Neural progenitor cell (in vitro differentiated cells): ENCODE data around the gene HDAC4. TPM values are rescaled to one million over a fixed set of nuclear protein-coding genes. Genes with fewer than 3 reads are reported as not detected.

Experiments
- DNase-seq: peaks from one replicate; pipeline ENCODE4 v3.0.0-alpha.2; 2016; ENCODE audit warnings: low spot score
- H2AFZ ChIP-seq: fragments of 200-600 bp; sonication (generic); replicated peaks from 2 replicates; pipeline ENCODE4 v1.6.1; 2016; ENCODE audit warnings: antibody characterized with exemption
- H3F3A ChIP-seq: fragments of 200-600 bp; sonication (generic); 2 replicates; pipeline ENCODE4 v1.6.1; 2016; ENCODE audit warnings: antibody characterized with exemption, low read depth
- H3K27ac ChIP-seq: fragments of 200-600 bp; sonication (generic); 2 replicates; pipeline ENCODE4 v1.5.1; 2016; ENCODE audit warnings: mild to moderate bottlenecking
- H3K27me3 ChIP-seq: fragments of 200-600 bp; sonication (generic); 2 replicates; pipeline ENCODE4 v1.6.1; 2016; ENCODE audit warnings: mild to moderate bottlenecking, moderate library complexity
- H3K36me3 ChIP-seq: fragments of 200-600 bp; sonication (generic); 2 replicates; pipeline ENCODE4 v1.5.1; 2016
- H3K4me1 ChIP-seq: fragments of 200-600 bp; sonication (generic); 2 replicates; pipeline ENCODE4 v1.6.1; 2016; ENCODE audit warnings: mixed run types
- H3K4me2 ChIP-seq: fragments of 200-600 bp; sonication (generic); 2 replicates; pipeline ENCODE4 v1.6.1; 2016
- H3K4me3 ChIP-seq: fragments of 200-600 bp; sonication (generic); 2 replicates; pipeline ENCODE4 v1.5.1; 2016
- H3K79me2 ChIP-seq: fragments of 200-600 bp; sonication (generic); 2 replicates; pipeline ENCODE4 v1.6.1; 2016; ENCODE audit warnings: low read depth
- H3K9ac ChIP-seq: fragments of 200-600 bp; sonication (generic); 2 replicates; pipeline ENCODE4 v1.6.1; 2016
- H3K9me3 ChIP-seq: fragments of 200-600 bp; sonication (generic); 2 replicates; pipeline ENCODE4 v1.5.1; 2016; ENCODE audit warnings: low read depth
- H4K20me1 ChIP-seq: fragments of 200-600 bp; sonication (generic); 2 replicates; pipeline ENCODE4 v1.6.1; 2016; ENCODE audit warnings: low read depth
- H3K27ac Mint-ChIP-seq: 3 replicates; pipeline ENCODE4 v1.8.0; 2021; ENCODE audit warnings: mixed read lengths
- H3K27me3 Mint-ChIP-seq: 2 replicates; pipeline ENCODE4 v1.8.0; 2022; ENCODE audit warnings: low read depth, mild to moderate bottlenecking, inconsistent platforms, moderate library complexity, mixed read lengths; ENCODE audit not compliant: insufficient read depth
- H3K36me3 Mint-ChIP-seq: 3 replicates; pipeline ENCODE4 v1.8.0; 2021; ENCODE audit warnings: mixed read lengths
- H3K4me1 Mint-ChIP-seq: 3 replicates; pipeline ENCODE4 v1.8.0; 2021; ENCODE audit warnings: mixed read lengths
- H3K4me3 Mint-ChIP-seq: 3 replicates; pipeline ENCODE4 v1.8.0; 2021; ENCODE audit warnings: mild to moderate bottlenecking, moderate library complexity, mixed read lengths
- H3K9me3 Mint-ChIP-seq: 3 replicates; pipeline ENCODE4 v1.8.0; 2020; ENCODE audit warnings: mixed read lengths
- EZH2 ChIP-seq: fragments of 200-600 bp; sonication (generic); IDR thresholded peaks from 2 replicates; pipeline ENCODE4 v1.6.1; 2017; ENCODE audit warnings: antibody characterized with exemption, mild to moderate bottlenecking, moderate library complexity
- EZH2phosphoT487 ChIP-seq: fragments of 200-600 bp; sonication (generic); IDR thresholded peaks from 2 replicates; pipeline ENCODE4 v1.6.1; 2017; ENCODE audit warnings: antibody characterized with exemption
- total RNA-seq: library from RNA; depleted of rRNA; stranded (reverse); fragments of >200 nt; gene quantifications from 2 replicates; pipeline ENCODE4 v1.2.3, GENCODE V29; 2015; ENCODE audit warnings: low replicate concordance
- TF ChIP-seq, protein P1 (sequence below): fragments of 200-600 bp; sonication (generic); IDR thresholded peaks from 2 replicates; pipeline ENCODE4 v1.5.1; 2017; ENCODE audit warnings: antibody characterized with exemption, mild to moderate bottlenecking

HDAC4 gene
- total RNA-seq, 1 donor from 2014 or later, result 36.0 TPM

- Histone ChIP-seq H4K20me1 (no peaks in the 10 kb centered on the region), H3K9ac (no peak overlapping the region), H3K27ac (no peak overlapping the region), H3K36me3 (no peaks in the 10 kb centered on the region), H3K27me3 (no peaks in the 10 kb centered on the region), H3K9me3 (no peaks in the 10 kb centered on the region), H3K4me1 (no peaks in the 10 kb centered on the region), H3K4me2 (no peak overlapping the region), H3K79me2 (no peaks in the 10 kb centered on the region), H2AFZ (no peak overlapping the region), H3K4me3 (no peak overlapping the region), H3F3A (no peaks in the 10 kb centered on the region)
- no peak for DNase-seq
- no peak for TF ChIP-seq EZH2phosphoT487
- TF ChIP-seq, protein P1, sequence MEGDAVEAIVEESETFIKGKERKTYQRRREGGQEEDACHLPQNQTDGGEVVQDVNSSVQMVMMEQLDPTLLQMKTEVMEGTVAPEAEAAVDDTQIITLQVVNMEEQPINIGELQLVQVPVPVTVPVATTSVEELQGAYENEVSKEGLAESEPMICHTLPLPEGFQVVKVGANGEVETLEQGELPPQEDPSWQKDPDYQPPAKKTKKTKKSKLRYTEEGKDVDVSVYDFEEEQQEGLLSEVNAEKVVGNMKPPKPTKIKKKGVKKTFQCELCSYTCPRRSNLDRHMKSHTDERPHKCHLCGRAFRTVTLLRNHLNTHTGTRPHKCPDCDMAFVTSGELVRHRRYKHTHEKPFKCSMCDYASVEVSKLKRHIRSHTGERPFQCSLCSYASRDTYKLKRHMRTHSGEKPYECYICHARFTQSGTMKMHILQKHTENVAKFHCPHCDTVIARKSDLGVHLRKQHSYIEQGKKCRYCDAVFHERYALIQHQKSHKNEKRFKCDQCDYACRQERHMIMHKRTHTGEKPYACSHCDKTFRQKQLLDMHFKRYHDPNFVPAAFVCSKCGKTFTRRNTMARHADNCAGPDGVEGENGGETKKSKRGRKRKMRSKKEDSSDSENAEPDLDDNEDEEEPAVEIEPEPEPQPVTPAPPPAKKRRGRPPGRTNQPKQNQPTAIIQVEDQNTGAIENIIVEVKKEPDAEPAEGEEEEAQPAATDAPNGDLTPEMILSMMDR, result no peak
- no peak for TF ChIP-seq EZH2
- no peak overlapping the region for H3K4me3 Mint-ChIP-seq
- H3K9me3 Mint-ChIP-seq, result no peaks in the 10 kb centered on the region
- H3K4me1 Mint-ChIP-seq, result no peaks in the 10 kb centered on the region
- H3K36me3 Mint-ChIP-seq, result peaks cover 23% of the 10 kb centered on the region
- H3K27me3 Mint-ChIP-seq, result peaks cover 6% of the 10 kb centered on the region
- H3K27ac Mint-ChIP-seq, result no peak overlapping the region
These were observed 343.3 kb downstream of the HDAC4 start for GRCh38 chr2:239057533-239057932.

- Histone ChIP-seq H3K36me3 (no peaks in the 10 kb centered on the region), H3K27ac (no peak overlapping the region)
- peaks cover 4% of the 10 kb centered on the region for H3K27me3 Mint-ChIP-seq
These were observed 344.2 kb downstream of the HDAC4 start for GRCh38 chr2:239056611-239057010.

DNA sequence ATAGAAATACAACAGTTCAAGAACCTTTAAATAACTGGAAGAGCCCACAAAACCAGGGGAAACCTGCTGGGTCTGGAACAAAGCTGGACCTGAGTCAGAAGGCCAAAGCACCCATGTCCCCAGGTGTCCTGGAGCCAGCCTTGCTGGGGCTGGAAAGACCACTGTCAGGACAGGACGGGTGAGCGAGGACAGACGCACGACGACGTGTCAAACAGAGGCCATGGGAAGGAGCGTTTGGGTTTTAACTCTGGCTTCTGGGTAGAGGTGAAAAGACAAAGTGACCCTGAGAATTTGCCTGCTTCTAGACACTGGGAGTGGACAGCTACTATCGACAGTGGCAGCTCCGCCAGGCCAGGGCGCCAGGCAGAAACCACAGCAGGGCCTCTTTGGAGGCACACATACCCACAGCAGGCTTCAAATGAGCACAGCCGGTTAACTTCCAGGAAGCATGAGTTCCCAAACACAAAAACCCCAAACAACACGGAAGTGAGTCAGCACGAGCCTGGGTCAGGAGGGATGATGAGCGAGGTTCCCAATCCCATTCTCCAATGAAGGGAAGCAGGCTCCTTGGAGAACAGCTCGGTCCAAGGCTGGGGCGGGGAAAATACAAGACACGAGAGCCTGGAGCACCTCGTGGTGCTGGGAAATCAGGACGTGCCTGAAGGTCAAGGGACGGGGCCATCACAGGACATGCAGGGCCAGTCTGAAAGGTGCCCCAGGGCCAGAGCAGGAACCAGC lies 344.9 kb downstream of the HDAC4 start:
- no peak overlapping the region for H3K4me2 ChIP-seq
- H3K27me3 Mint-ChIP-seq, result no peaks in the 10 kb centered on the region

More at GRCh38 chr2:239056611-239057010, 344.2 kb downstream of the HDAC4 start:
- Mint-ChIP-seq H3K9me3 (no peaks in the 10 kb centered on the region), H3K4me1 (no peaks in the 10 kb centered on the region), H3K4me3 (no peak overlapping the region), H3K36me3 (peaks cover 20% of the 10 kb centered on the region), H3K27ac (no peak overlapping the region)
- DNase-seq, result no peak
- Histone ChIP-seq H3K79me2 (no peaks in the 10 kb centered on the region), H3K4me3 (no peak overlapping the region), H3K4me1 (no peaks in the 10 kb centered on the region), H3F3A (no peaks in the 10 kb centered on the region), H3K9me3 (no peaks in the 10 kb centered on the region), H3K27me3 (no peaks in the 10 kb centered on the region), H3K9ac (no peak overlapping the region), H4K20me1 (no peaks in the 10 kb centered on the region), H3K4me2 (no peak overlapping the region), H2AFZ (no peak overlapping the region)
- TF ChIP-seq EZH2phosphoT487, result no peak
- TF ChIP-seq, protein P1, result no peak
- no peak for TF ChIP-seq EZH2

More for the DNA sequence above, 344.9 kb downstream of the HDAC4 start:
- no peak for DNase-seq
- H3K27ac ChIP-seq, result no peak overlapping the region
- no peaks in the 10 kb centered on the region for H3K9me3 Mint-ChIP-seq
- no peaks in the 10 kb centered on the region for H3K9me3 ChIP-seq
- TF ChIP-seq EZH2 (no peak), EZH2phosphoT487 (no peak)
- TF ChIP-seq, protein P1, result no peak
- no peak overlapping the region for H3K4me3 ChIP-seq
- H2AFZ ChIP-seq, result no peak overlapping the region
- H3K79me2 ChIP-seq, result no peaks in the 10 kb centered on the region
- H3K9ac ChIP-seq, result no peak overlapping the region
- H3K27ac Mint-ChIP-seq, result no peak overlapping the region
- no peaks in the 10 kb centered on the region for H4K20me1 ChIP-seq
- no peaks in the 10 kb centered on the region for H3K4me1 ChIP-seq
- H3K27me3 ChIP-seq, result no peaks in the 10 kb centered on the region
- no peaks in the 10 kb centered on the region for H3K4me1 Mint-ChIP-seq
- H3K36me3 Mint-ChIP-seq, result peaks cover 13% of the 10 kb centered on the region
- H3F3A ChIP-seq, result no peaks in the 10 kb centered on the region
- no peak overlapping the region for H3K4me3 Mint-ChIP-seq
- no peaks in the 10 kb centered on the region for H3K36me3 ChIP-seq
